Activated naive CD4-positive, alpha-beta T cell treated with anti-CD3 and anti-CD28 coated beads, Interleukin-2, amount 50 U/mL, for 24 hours (primary cell): ENCODE data around the gene COL4A5.
A peak's percentile ranks its signal among the peaks of the same experiment; 100 is the strongest.
"Not testable (repeated sequence)": the region's sequence is repeated elsewhere in the genome, so short reads cannot be mapped to it uniquely, and the experiment has no call there.

Source experiments
- H3K27ac Mint-ChIP-seq: one replicate; pipeline ENCODE4 v1.8.0; 2021; ENCODE audit warnings: mild to moderate bottlenecking, mixed read lengths
- H3K27me3 Mint-ChIP-seq: one replicate; pipeline ENCODE4 v1.8.0; 2021; ENCODE audit warnings: mixed read lengths
- H3K36me3 Mint-ChIP-seq: one replicate; pipeline ENCODE4 v1.8.0; 2021; ENCODE audit warnings: mixed read lengths
- H3K4me1 Mint-ChIP-seq: one replicate; pipeline ENCODE4 v1.8.0; 2021; ENCODE audit warnings: mixed read lengths
- H3K4me3 Mint-ChIP-seq: one replicate; pipeline ENCODE4 v1.8.0; 2021; ENCODE audit warnings: mild to moderate bottlenecking, mixed read lengths
- H3K9me3 Mint-ChIP-seq: one replicate; pipeline ENCODE4 v1.8.0; 2021; ENCODE audit warnings: mixed read lengths

COL4A5 gene

DNA sequence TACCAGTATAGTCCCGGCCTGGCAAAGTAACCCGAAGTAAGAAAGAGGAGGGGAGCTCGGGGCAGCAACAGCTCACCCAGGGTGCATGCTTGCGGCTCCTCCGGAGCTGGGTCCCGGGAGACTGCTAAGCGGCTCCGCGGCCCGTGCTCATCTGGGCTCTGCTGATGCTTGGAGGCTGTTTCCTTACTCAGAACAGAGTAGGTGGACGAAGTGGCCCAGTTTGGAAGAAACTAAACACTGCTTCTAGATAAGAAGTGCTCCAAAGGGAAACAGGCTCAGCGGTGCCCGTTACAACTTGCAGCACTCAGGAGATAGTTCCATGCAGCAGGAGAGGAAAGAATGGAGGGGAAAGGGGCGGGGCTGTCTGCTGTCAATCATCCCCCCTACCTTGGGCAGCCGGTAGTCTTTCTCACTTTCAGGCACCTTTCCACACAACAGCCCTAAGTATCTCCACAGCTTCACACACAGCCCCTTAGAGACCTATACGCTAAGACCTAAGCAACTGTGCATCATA lies 1.5 kb upstream of the COL4A5 start, which contains the start of gene COL4A6:
COL4A6 (minus strand) TSS at position 313 of the 514 bp plus-strand sequence; CDS start at position 87, 226 bp downstream.
- H3K27me3 Mint-ChIP-seq, result peaks cover 16% of the 10 kb centered on the region
- peaks cover 11% of the 10 kb centered on the region for H3K4me1 Mint-ChIP-seq
- no peaks in the 10 kb centered on the region for H3K36me3 Mint-ChIP-seq
- no peaks in the 10 kb centered on the region for H3K9me3 Mint-ChIP-seq
- no peak within 1 kb of the TSS for H3K27ac Mint-ChIP-seq
- peak within 1 kb of the TSS; percentile 33 for H3K4me3 Mint-ChIP-seq

GRCh38 chrX:108439961-108440696 lies 491 bp downstream of the COL4A5 start:
- Mint-ChIP-seq H3K4me1 (peaks cover 11% of the 10 kb centered on the region), H3K27me3 (peaks cover 17% of the 10 kb centered on the region), H3K27ac (no peak overlapping the region)

GRCh38 chrX:108442901-108443464 lies 3.3 kb downstream of the COL4A5 start:
- H3K4me1 Mint-ChIP-seq, result peaks cover 11% of the 10 kb centered on the region
- no peak overlapping the region for H3K4me3 Mint-ChIP-seq

More at GRCh38 chrX:108439961-108440696, 491 bp downstream of the COL4A5 start:
- Mint-ChIP-seq H3K4me3 (peak overlapping the region; percentile 64), H3K36me3 (no peaks in the 10 kb centered on the region), H3K9me3 (no peaks in the 10 kb centered on the region)

GRCh38 chrX:108447303-108447702 lies 7.7 kb downstream of the COL4A5 start:
- H3K4me1 Mint-ChIP-seq, result no peaks in the 10 kb centered on the region
- peaks cover 5% of the 10 kb centered on the region for H3K27me3 Mint-ChIP-seq
- H3K36me3 Mint-ChIP-seq, result no peaks in the 10 kb centered on the region
- no peak overlapping the region for H3K27ac Mint-ChIP-seq
- no peaks in the 10 kb centered on the region for H3K9me3 Mint-ChIP-seq
- no peak overlapping the region for H3K4me3 Mint-ChIP-seq

More at GRCh38 chrX:108442901-108443464, 3.3 kb downstream of the COL4A5 start:
- H3K27me3 Mint-ChIP-seq, result peaks cover 17% of the 10 kb centered on the region
- peak overlapping the region; percentile 27 for H3K27ac Mint-ChIP-seq
- no peaks in the 10 kb centered on the region for H3K36me3 Mint-ChIP-seq
- H3K9me3 Mint-ChIP-seq, result no peaks in the 10 kb centered on the region

GRCh38 chrX:108453841-108454240 lies 14.2 kb downstream of the COL4A5 start:
- Mint-ChIP-seq H3K36me3 (no peaks in the 10 kb centered on the region), H3K9me3 (no peaks in the 10 kb centered on the region), H3K27ac (no peak overlapping the region), H3K4me3 (no peak overlapping the region), H3K27me3 (no peaks in the 10 kb centered on the region), H3K4me1 (no peaks in the 10 kb centered on the region)

DNA sequence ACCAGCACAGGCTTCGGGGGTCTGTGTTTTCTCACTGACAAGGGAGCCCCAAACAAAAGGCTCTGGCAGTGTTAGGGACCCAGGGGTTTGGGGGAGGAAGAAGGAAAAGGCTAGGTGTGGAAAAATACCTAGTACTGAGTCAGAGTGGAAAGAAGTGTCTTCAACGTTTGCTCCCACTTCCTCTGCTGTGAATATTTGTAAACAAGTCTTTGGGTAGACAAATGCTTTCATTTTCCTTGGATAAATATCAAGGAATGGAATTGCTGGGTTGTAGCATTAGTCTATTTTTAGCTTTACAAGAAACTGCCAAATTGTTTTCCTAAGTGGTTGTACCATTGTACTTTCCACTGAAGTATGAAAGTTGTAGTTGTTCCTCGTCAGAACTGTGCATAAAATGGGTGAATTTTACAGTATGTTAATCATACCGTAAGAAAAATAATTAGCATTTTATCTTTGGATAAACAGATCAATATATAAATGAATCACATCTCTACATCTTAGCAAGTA lies 17.4 kb downstream of the COL4A5 start:
- no peak overlapping the region for H3K4me3 Mint-ChIP-seq
- no peaks in the 10 kb centered on the region for H3K9me3 Mint-ChIP-seq
- H3K36me3 Mint-ChIP-seq, result no peaks in the 10 kb centered on the region
- no peak overlapping the region for H3K27ac Mint-ChIP-seq
- H3K4me1 Mint-ChIP-seq, result no peaks in the 10 kb centered on the region
- H3K27me3 Mint-ChIP-seq, result no peaks in the 10 kb centered on the region

DNA sequence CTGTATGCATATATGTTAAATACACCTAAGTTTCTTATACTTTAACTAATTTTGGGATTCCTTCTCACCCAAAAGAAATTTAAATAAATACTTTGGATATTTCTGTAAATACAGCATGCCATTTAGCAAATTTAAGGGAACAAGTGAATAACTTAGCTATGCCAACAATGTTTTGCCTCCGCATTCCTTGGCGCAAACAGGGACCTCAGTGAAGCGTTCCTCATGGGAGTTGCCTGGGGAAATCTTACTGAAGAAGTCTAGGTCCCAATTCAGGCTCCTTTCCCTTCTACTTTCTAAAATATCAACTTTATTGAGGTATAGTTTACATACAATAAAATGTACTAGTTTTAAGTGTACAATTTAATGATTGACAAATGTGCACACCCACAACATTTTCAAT lies 25.0 kb downstream of the COL4A5 start:
- no peaks in the 10 kb centered on the region for H3K27me3 Mint-ChIP-seq
- no peaks in the 10 kb centered on the region for H3K4me1 Mint-ChIP-seq
- no peak overlapping the region for H3K27ac Mint-ChIP-seq
- H3K9me3 Mint-ChIP-seq, result no peaks in the 10 kb centered on the region
- H3K36me3 Mint-ChIP-seq, result no peaks in the 10 kb centered on the region
- H3K4me3 Mint-ChIP-seq, result no peak overlapping the region

GRCh38 chrX:108468486-108468885 lies 28.8 kb downstream of the COL4A5 start:
- Mint-ChIP-seq H3K27me3 (no peaks in the 10 kb centered on the region), H3K27ac (no peak overlapping the region), H3K9me3 (no peaks in the 10 kb centered on the region), H3K4me1 (no peaks in the 10 kb centered on the region), H3K4me3 (no peak overlapping the region), H3K36me3 (no peaks in the 10 kb centered on the region)

- Mint-ChIP-seq H3K4me3 (no peak overlapping the region), H3K9me3 (peaks cover 4% of the 10 kb centered on the region), H3K4me1 (no peaks in the 10 kb centered on the region), H3K36me3 (no peaks in the 10 kb centered on the region), H3K27me3 (peaks cover 2% of the 10 kb centered on the region), H3K27ac (no peak overlapping the region)
Measured at GRCh38 chrX:108473979-108474378, 34.3 kb downstream of the COL4A5 start.

DNA sequence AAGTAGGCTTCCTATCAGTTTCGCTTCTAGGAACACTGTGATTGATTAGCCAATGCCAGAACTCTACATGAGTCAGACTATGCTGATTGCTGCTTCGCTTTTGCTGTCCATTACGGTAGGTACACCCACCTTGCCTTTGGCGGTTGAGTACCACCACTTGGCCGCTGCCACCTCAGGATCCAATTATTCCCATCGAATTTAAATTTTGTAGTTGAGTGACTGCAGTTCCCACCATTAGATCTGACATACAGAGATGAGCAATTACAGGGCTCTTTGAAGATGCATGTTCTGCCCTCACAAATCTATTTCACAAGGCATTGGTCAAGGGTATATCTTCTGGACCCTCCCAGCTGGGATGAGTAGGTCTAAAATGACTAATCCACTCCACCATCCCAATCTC lies 41.9 kb downstream of the COL4A5 start:
- H3K4me1 Mint-ChIP-seq, H3K36me3 Mint-ChIP-seq, H3K27ac Mint-ChIP-seq, H3K27me3 Mint-ChIP-seq, H3K4me3 Mint-ChIP-seq, H3K9me3 Mint-ChIP-seq: not testable (repeated sequence)

GRCh38 chrX:108484251-108484650 lies 44.6 kb downstream of the COL4A5 start:
- H3K27ac Mint-ChIP-seq, result no peak overlapping the region
- no peaks in the 10 kb centered on the region for H3K9me3 Mint-ChIP-seq
- H3K27me3 Mint-ChIP-seq, result no peaks in the 10 kb centered on the region
- no peaks in the 10 kb centered on the region for H3K36me3 Mint-ChIP-seq
- H3K4me3 Mint-ChIP-seq, result no peak overlapping the region
- H3K4me1 Mint-ChIP-seq, result no peaks in the 10 kb centered on the region

- Mint-ChIP-seq H3K9me3 (no peaks in the 10 kb centered on the region), H3K36me3 (no peaks in the 10 kb centered on the region), H3K4me1 (no peaks in the 10 kb centered on the region)
Measured at GRCh38 chrX:108485960-108486359, 46.3 kb downstream of the COL4A5 start.

DNA sequence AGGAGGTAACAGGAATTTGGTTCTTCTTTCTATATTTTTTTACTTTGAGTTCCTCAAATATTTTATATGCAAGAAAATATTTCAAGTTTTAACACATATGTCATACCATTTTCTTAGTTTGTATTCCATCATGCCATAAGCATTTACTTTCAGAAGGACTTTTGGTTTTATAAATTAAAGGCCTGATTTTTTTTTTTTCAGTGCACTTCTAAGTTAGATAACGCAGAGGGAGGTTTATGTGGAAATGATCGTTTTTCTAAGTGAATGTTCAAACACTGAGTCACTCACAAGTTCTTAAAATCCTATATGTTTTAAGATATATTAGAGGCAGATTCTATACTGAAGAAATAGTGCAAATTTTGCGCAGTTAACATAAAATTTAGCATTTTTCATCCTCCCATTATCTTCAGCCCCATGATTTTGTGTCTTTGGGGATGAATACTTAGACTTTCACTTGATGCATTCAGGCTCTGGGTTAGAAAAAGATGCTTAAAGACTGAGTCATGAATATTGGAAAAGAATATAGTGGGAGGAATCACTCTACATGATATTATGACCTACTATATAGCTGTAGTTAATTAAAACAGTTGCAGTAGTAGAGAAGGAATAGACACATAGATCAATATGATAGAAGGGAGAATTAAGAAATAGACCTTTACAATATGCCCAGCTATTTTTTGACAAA lies 54.9 kb downstream of the COL4A5 start:
- H3K9me3 Mint-ChIP-seq, result no peaks in the 10 kb centered on the region
- no peaks in the 10 kb centered on the region for H3K36me3 Mint-ChIP-seq

More at GRCh38 chrX:108485960-108486359, 46.3 kb downstream of the COL4A5 start:
- H3K27ac Mint-ChIP-seq, result no peak overlapping the region
- no peak overlapping the region for H3K4me3 Mint-ChIP-seq
- no peaks in the 10 kb centered on the region for H3K27me3 Mint-ChIP-seq

GRCh38 chrX:108511721-108512120 lies 72.1 kb downstream of the COL4A5 start:
- Mint-ChIP-seq H3K4me1 (no peaks in the 10 kb centered on the region), H3K36me3 (no peaks in the 10 kb centered on the region), H3K27ac (no peak overlapping the region), H3K27me3 (no peaks in the 10 kb centered on the region), H3K9me3 (no peaks in the 10 kb centered on the region), H3K4me3 (no peak overlapping the region)

More for the DNA sequence above, 54.9 kb downstream of the COL4A5 start:
- Mint-ChIP-seq H3K4me3 (no peak overlapping the region), H3K4me1 (no peaks in the 10 kb centered on the region), H3K27ac (no peak overlapping the region), H3K27me3 (no peaks in the 10 kb centered on the region)

- no peaks in the 10 kb centered on the region for H3K4me1 Mint-ChIP-seq
- no peak overlapping the region for H3K27ac Mint-ChIP-seq
- no peaks in the 10 kb centered on the region for H3K36me3 Mint-ChIP-seq
- H3K27me3 Mint-ChIP-seq, result no peaks in the 10 kb centered on the region
- H3K9me3 Mint-ChIP-seq, result no peaks in the 10 kb centered on the region
- H3K4me3 Mint-ChIP-seq, result no peak overlapping the region
Measured at GRCh38 chrX:108516184-108516583, 76.5 kb downstream of the COL4A5 start.

DNA sequence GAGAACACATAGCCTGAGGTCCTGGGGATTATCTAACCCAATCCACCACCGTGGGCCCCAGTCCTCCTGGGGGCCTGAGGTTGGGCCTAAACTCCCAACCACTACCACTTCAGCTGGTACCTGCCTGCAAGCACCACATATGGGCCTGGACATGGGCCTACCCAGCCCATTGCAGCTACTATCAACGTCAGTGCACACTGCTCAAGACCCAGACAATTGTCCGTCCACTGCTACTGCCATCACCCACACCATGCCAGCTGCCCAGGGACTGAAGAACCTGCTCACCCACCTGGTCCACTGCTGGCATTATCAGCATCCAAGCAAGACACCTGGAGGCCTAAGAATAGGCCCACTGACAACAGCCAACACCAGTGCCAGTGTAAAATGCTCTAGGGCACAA lies 88.1 kb downstream of the COL4A5 start:
- Mint-ChIP-seq H3K27ac (no peak overlapping the region), H3K9me3 (no peaks in the 10 kb centered on the region), H3K4me3 (no peak overlapping the region), H3K4me1 (no peaks in the 10 kb centered on the region), H3K27me3 (peaks cover 2% of the 10 kb centered on the region), H3K36me3 (no peaks in the 10 kb centered on the region)
